Calu3 (cell line): ENCODE measurements around the gene RALBP1. TPM values are rescaled to one million over a fixed set of nuclear protein-coding genes. Genes with fewer than 3 reads are reported as not detected.

Experiments
- BruUV-seq: library from RNA; stranded (reverse); fragments of 400-500 nt; replicated peaks from 2 replicates; lab custom pipeline; 2021; lab: Mats Ljungman, UMichigan
- CTCF ChIA-PET: fragments of 300-600 bp; sonication (Branson Sonifier 250); formaldehyde crosslinking; loops from one replicate; lab custom pipeline; 2022; ENCODE audit warnings: antibody characterized with exemption; lab: Charles Lee
- DNase-seq: peaks from one replicate; pipeline ENCODE4 v3.0.0; 2022
- H3K27ac Mint-ChIP-seq: one replicate; pipeline ENCODE4 v1.8.0; 2022; ENCODE audit warnings: mixed read lengths; ENCODE audit not compliant: unreplicated experiment
- H3K27me3 Mint-ChIP-seq: one replicate; pipeline ENCODE4 v1.8.0; 2022; ENCODE audit warnings: mixed read lengths; ENCODE audit not compliant: unreplicated experiment
- H3K36me3 Mint-ChIP-seq: one replicate; pipeline ENCODE4 v1.8.0; 2022; ENCODE audit warnings: mild to moderate bottlenecking, moderate library complexity, mixed read lengths; ENCODE audit not compliant: insufficient read depth, unreplicated experiment
- H3K4me1 Mint-ChIP-seq: one replicate; pipeline ENCODE4 v1.8.0; 2022; ENCODE audit warnings: mild to moderate bottlenecking, low read depth, mixed read lengths; ENCODE audit not compliant: unreplicated experiment
- H3K4me3 Mint-ChIP-seq: one replicate; pipeline ENCODE4 v1.8.0; 2022; ENCODE audit warnings: mild to moderate bottlenecking, low read depth, moderate library complexity, mixed read lengths; ENCODE audit not compliant: unreplicated experiment
- H3K9me3 Mint-ChIP-seq: one replicate; pipeline ENCODE4 v1.8.0; 2022; ENCODE audit warnings: low read depth, mixed read lengths; ENCODE audit not compliant: unreplicated experiment
- intact Hi-C: fragments of 100-400 bp; cut with micrococcal nuclease; formaldehyde crosslinking; loops from one replicate; pipeline ENCODE4 v1.10.0; 2022; ENCODE audit not compliant: unreplicated experiment
- total RNA-seq: library from RNA; stranded (reverse); gene quantifications from 2 replicates; pipeline ENCODE4 v1.2.3, GENCODE V29; 2022
- TF ChIP-seq, protein P1 (sequence below): fragments of 200-600 bp; IDR thresholded peaks from one replicate; pipeline ENCODE4 v1.8.0; 2022; ENCODE audit warnings: antibody characterized with exemption; ENCODE audit not compliant: unreplicated experiment

The RALBP1 gene
- total RNA-seq, 1 experiment from 2014 or later = 65.8 TPM

DNA sequence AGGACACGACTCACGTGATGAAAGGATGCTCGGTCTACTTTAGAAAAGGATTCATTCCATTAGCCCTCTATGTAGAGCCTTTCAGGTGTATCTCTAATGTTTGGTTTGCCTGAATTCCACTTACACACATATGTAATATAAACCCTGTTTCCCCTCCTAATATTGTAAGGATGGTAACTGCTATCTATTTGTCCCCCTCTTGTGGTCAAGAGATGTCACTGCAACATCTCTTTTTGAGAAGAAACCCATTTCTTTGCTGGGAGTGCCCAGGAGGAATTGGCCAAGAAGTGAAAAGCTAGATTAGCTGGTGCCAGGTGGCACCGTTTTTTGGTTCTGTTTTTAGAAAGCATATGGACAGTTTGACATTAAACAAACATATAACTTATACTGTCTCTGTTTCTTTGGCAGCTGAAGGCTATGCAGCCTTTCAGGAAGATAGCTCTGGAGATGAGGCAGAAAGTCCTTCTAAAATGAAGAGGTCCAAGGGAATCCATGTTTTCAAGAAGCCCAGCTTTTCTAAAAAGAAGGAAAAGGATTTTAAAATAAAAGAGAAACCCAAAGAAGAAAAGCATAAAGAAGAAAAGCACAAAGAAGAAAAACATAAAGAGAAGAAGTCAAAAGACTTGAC, 41.2 kb downstream of the RALBP1 start:
- CTCF ChIA-PET = interaction anchor here (0.5 to 0.9 kb wide), 6 partner anchors 10 to 540 kb away, joined by 3 to 5 read pairs (median 4); partner anchors contain the start of gene TWSG1
- H3K27me3 Mint-ChIP-seq = no peaks in the 10 kb centered on the region
- BruUV-seq = no TSS peak
- H3K9me3 Mint-ChIP-seq = no peaks in the 10 kb centered on the region
- no peak overlapping the region for H3K27ac Mint-ChIP-seq
- intact Hi-C loops = loop anchor here (2.0 to 5.0 kb wide), 2 partner anchors 150 to 444 kb away; no protein-coding TSS in a partner anchor
- TF ChIP-seq, protein P1, sequence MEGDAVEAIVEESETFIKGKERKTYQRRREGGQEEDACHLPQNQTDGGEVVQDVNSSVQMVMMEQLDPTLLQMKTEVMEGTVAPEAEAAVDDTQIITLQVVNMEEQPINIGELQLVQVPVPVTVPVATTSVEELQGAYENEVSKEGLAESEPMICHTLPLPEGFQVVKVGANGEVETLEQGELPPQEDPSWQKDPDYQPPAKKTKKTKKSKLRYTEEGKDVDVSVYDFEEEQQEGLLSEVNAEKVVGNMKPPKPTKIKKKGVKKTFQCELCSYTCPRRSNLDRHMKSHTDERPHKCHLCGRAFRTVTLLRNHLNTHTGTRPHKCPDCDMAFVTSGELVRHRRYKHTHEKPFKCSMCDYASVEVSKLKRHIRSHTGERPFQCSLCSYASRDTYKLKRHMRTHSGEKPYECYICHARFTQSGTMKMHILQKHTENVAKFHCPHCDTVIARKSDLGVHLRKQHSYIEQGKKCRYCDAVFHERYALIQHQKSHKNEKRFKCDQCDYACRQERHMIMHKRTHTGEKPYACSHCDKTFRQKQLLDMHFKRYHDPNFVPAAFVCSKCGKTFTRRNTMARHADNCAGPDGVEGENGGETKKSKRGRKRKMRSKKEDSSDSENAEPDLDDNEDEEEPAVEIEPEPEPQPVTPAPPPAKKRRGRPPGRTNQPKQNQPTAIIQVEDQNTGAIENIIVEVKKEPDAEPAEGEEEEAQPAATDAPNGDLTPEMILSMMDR = peak; percentile 80
- peaks cover 26% of the 10 kb centered on the region for H3K4me1 Mint-ChIP-seq
- H3K4me3 Mint-ChIP-seq = no peak overlapping the region
- no peak for DNase-seq
- H3K36me3 Mint-ChIP-seq = peaks cover under 1% of the 10 kb centered on the region

DNA sequence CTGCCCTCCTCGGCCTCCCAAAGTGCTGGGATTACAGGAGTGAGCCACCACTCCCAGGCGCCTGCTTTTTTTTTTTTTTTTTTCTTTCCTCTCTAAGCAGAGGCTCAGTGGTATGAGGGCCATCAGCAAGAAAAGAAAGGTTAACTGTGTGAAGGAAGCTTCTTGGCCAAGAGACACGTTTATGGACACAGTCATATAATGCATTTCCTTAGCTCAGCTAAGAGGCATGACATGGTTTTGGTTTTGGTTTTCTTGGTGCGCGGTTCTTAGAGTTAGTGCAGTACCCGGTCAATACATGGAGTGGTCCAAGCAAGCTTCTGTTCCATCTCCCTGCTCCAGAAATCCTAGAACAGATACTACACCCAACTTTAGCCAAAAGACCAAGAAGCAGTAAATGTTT, 42.6 kb downstream of the RALBP1 start:
- H3K9me3 Mint-ChIP-seq = no peaks in the 10 kb centered on the region
- DNase-seq = no peak
- H3K27me3 Mint-ChIP-seq = no peaks in the 10 kb centered on the region
- peaks cover 26% of the 10 kb centered on the region for H3K4me1 Mint-ChIP-seq
- BruUV-seq = no TSS peak
- intact Hi-C loops = loop anchor here (2.0 to 5.0 kb wide), 2 partner anchors 151 to 446 kb away; no protein-coding TSS in a partner anchor
- H3K4me3 Mint-ChIP-seq = no peak overlapping the region
- CTCF ChIA-PET = interaction anchor here (0.7 kb wide), 1 partner anchor 182 kb away, joined by 5 read pairs; no protein-coding TSS in a partner anchor
- H3K27ac Mint-ChIP-seq = no peak overlapping the region
- TF ChIP-seq, protein P1 = no peak
- H3K36me3 Mint-ChIP-seq = peaks cover 6% of the 10 kb centered on the region

DNA sequence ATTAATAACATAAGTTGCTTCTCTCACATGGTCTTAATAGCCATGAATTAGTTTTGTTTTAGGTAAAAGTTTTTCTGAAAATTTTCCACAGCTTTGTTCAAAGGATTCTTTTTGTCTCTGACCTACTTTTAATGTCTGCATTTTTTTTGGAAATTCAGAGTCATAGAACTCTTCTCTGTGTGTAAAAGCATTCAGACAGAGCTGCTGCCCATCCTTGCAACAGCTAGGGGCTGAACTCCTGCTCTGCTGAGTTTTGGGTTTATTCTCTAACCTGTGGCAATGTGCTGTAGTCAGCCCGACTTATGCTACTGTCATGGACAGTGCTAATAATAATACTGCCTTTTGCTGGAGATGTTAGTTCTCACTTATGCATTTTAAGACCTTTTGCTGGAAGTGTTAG, 44.1 kb downstream of the RALBP1 start:
- no peak for DNase-seq
- Mint-ChIP-seq H3K4me1 (peaks cover 18% of the 10 kb centered on the region), H3K27ac (no peak overlapping the region), H3K9me3 (no peaks in the 10 kb centered on the region), H3K27me3 (no peaks in the 10 kb centered on the region), H3K36me3 (peaks cover 6% of the 10 kb centered on the region), H3K4me3 (no peak overlapping the region)
- TF ChIP-seq, protein P1 = no peak
- intact Hi-C loops = loop anchor here (5.0 kb wide), 1 partner anchor 447 kb away; no protein-coding TSS in a partner anchor
- CTCF ChIA-PET = no interaction called here
- BruUV-seq = no TSS peak

DNA sequence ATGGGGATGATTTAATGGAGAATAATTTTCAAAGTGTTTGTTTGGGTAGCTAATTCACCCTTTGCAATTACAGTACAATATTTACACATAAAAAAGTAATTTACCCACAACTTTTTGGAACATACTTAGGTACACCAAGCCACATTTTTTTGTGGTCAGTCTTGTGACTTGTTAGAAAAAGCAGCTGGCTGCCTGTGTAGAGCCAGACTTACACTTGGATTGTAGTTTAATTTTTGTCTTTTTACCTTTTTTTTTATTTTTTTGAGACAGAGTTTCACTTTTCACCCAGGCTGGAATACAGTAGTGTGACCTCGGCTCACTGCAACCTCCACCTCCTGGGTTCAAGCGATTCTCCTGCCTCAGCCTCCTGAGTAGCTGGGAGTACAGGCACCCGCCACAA, 45.4 kb downstream of the RALBP1 start:
- no peak for DNase-seq
- Mint-ChIP-seq H3K36me3 (peaks cover 6% of the 10 kb centered on the region), H3K9me3 (no peaks in the 10 kb centered on the region), H3K27ac (no peak overlapping the region), H3K27me3 (no peaks in the 10 kb centered on the region), H3K4me1 (peaks cover 5% of the 10 kb centered on the region), H3K4me3 (no peak overlapping the region)
- no TSS peak for BruUV-seq
- intact Hi-C loops = no loop called here
- TF ChIP-seq, protein P1 = no peak
- CTCF ChIA-PET = interaction anchor here (1.5 kb wide), 1 partner anchor 155 kb away, joined by 6 read pairs; no protein-coding TSS in a partner anchor
